ENCODE measurements around the gene OPRL1.

GRCh38 chr20:64074963-64075362 is 4.9 kb upstream of the OPRL1 start:
- TF ChIP-seq CTCF (IDR thresholded peaks at IDR 0.05), result no peak
- TF ChIP-seq POLR2A (IDR thresholded peaks at IDR 0.05), result no peak
